H1 (cell line): Measurements from ENCODE around the gene BCAR1. TPM values are rescaled to one million over a fixed set of nuclear protein-coding genes. Genes with fewer than 3 reads are reported as not detected.

Experiments
- CTCF ChIA-PET: fragments of 300-600 bp; sonication (Branson Sonifier 250); formaldehyde crosslinking; loops from one replicate; lab custom pipeline; 2021; ENCODE audit not compliant: partially characterized antibody; lab: Charles Lee
- POLR2A ChIA-PET: fragments of 300-600 bp; sonication (Branson Sonifier 250); formaldehyde crosslinking; loops from one replicate; lab custom pipeline; 2021; ENCODE audit warnings: inconsistent platforms; ENCODE audit not compliant: partially characterized antibody; lab: Charles Lee
- DNase-seq, 2 experiments: peaks; one replicate each; pipeline versions ENCODE4 v3.0.0 to v3.0.0-alpha.2; 2010 to 2022; ENCODE audit warnings: low spot score in 2 of 2, low read depth in 1 of 2, mixed read lengths in 1 of 2
- FAIRE-seq: peaks from 2 replicates; lab custom pipeline; 2011; peaks lifted over from hg19 to GRCh38; lab: Jason Lieb, UNC
- H2AFZ ChIP-seq: 2 replicates; pipeline ENCODE4 v1.8.1; 2012; ENCODE audit warnings: low read length, inconsistent platforms
- H2AK5ac ChIP-seq: 2 replicates; pipeline ENCODE4 v1.6.1; 2013; ENCODE audit warnings: low read depth, low read length
- H2BK120ac ChIP-seq: replicated peaks from 2 replicates; pipeline ENCODE3; 2013; ENCODE audit warnings: low read depth, low read length, inconsistent platforms
- H2BK12ac ChIP-seq: 2 replicates; pipeline ENCODE4 v1.6.1; 2013; ENCODE audit warnings: low read depth, low read length
- H2BK15ac ChIP-seq: 2 replicates; pipeline ENCODE4 v1.6.1; 2013; ENCODE audit warnings: low read length
- H2BK20ac ChIP-seq: 2 replicates; pipeline ENCODE4 v1.6.1; 2013; ENCODE audit warnings: low read length
- H2BK5ac ChIP-seq: 2 replicates; pipeline ENCODE4 v1.6.1; 2013; ENCODE audit warnings: low read depth, low read length
- H3K14ac ChIP-seq: 2 replicates; pipeline ENCODE4 v1.6.1; 2013; ENCODE audit warnings: inconsistent platforms; ENCODE audit not compliant: insufficient read length
- H3K18ac ChIP-seq: 2 replicates; pipeline ENCODE4 v1.6.1; 2013; ENCODE audit warnings: low read length; ENCODE audit errors: extremely low read depth
- H3K23ac ChIP-seq: 2 replicates; pipeline ENCODE4 v1.6.1; 2013; ENCODE audit warnings: inconsistent platforms; ENCODE audit not compliant: insufficient read length
- H3K23me2 ChIP-seq: 2 replicates; pipeline ENCODE4 v1.6.1; 2013; ENCODE audit warnings: low read depth, low read length
- H3K27ac ChIP-seq: 2 replicates; pipeline ENCODE4 v1.6.1; 2011; ENCODE audit warnings: low read depth, low read length, inconsistent platforms
- H3K27me3 ChIP-seq, 4 experiments: replicated peaks in 1 of 4; 1 replicate in 1 of 4; 2 replicates in 3 of 4; pipeline versions ENCODE4 v1.6.1 to v1.8.1; 2011 to 2013; ENCODE audit warnings: low read length in 3 of 4, mild to moderate bottlenecking in 3 of 4, inconsistent platforms in 2 of 4, mixed read lengths in 2 of 4, moderate library complexity in 1 of 4; ENCODE audit not compliant: control insufficient read depth in 3 of 4, insufficient read depth in 3 of 4; ENCODE audit errors: extremely low read depth in 1 of 4
- H3K36me3 ChIP-seq, 4 experiments: 2 replicates each; pipeline versions ENCODE4 v1.6.1 to v1.8.1; 2011 to 2013; ENCODE audit warnings: mild to moderate bottlenecking in 4 of 4, low read length in 3 of 4, moderate library complexity in 2 of 4, control low read depth in 1 of 4, inconsistent platforms in 1 of 4; ENCODE audit not compliant: insufficient read depth in 4 of 4, control insufficient read depth in 2 of 4
- H3K4ac ChIP-seq: replicated peaks from 2 replicates; pipeline ENCODE3; 2013; ENCODE audit warnings: low read length, low read depth, mixed read lengths, inconsistent platforms; ENCODE audit not compliant: insufficient read length
- H3K4me1 ChIP-seq, 4 experiments: replicated peaks in 1 of 4; 1 replicate in 1 of 4; 2 replicates in 3 of 4; pipeline versions ENCODE4 v1.6.1 to v1.8.1; 2011 to 2013; ENCODE audit warnings: low read length in 3 of 4, inconsistent platforms in 2 of 4, mixed read lengths in 1 of 4; ENCODE audit not compliant: insufficient read depth in 4 of 4, control insufficient read depth in 3 of 4
- H3K4me2 ChIP-seq, 2 experiments: 2 replicates each; pipeline versions ENCODE4 v1.6.1 to v1.8.1; 2011 to 2013; ENCODE audit warnings: low read depth in 2 of 2, low read length in 2 of 2, control low read depth in 1 of 2, inconsistent platforms in 1 of 2, mild to moderate bottlenecking in 1 of 2; ENCODE audit not compliant: insufficient read depth in 1 of 2
- H3K4me3 ChIP-seq, 4 experiments: fragments of 200-600, 300-600 bp in 1 of 4; sonication (generic), shearing (Covaris generic), sonication (Bioruptor Twin) in 1 of 4; 2 replicates each; pipeline versions ENCODE4 v1.5.1 to v1.8.1; 2011 to 2016; ENCODE audit warnings: low read length in 4 of 4, low read depth in 3 of 4, control low read depth in 2 of 4, inconsistent platforms in 2 of 4, mild to moderate bottlenecking in 2 of 4, mixed read lengths in 1 of 4, moderate library complexity in 1 of 4; ENCODE audit not compliant: insufficient read depth in 2 of 4; ENCODE audit errors: extremely low read depth in 1 of 4
- H3K56ac ChIP-seq: replicated peaks from 2 replicates; pipeline ENCODE3; 2013; ENCODE audit warnings: low read depth, mild to moderate bottlenecking, mixed read lengths, low read length, inconsistent platforms; ENCODE audit not compliant: insufficient read length
- H3K79me1 ChIP-seq: 2 replicates; pipeline ENCODE4 v1.6.1; 2013; ENCODE audit warnings: low read depth, low read length, control low read depth
- H3K79me2 ChIP-seq, 2 experiments: 2 replicates each; pipeline versions ENCODE4 v1.6.1 to v1.8.1; 2012 to 2013; ENCODE audit warnings: low read length in 2 of 2, mild to moderate bottlenecking in 2 of 2, inconsistent platforms in 1 of 2; ENCODE audit not compliant: insufficient read depth in 2 of 2, control insufficient read depth in 1 of 2
- H3K9ac ChIP-seq, 4 experiments: replicated peaks in 1 of 4; 1 replicate in 1 of 4; 2 replicates in 3 of 4; pipeline versions ENCODE4 v1.6.1 to v1.8.1; 2011 to 2013; ENCODE audit warnings: low read depth in 3 of 4, low read length in 3 of 4, control low read depth in 2 of 4, mild to moderate bottlenecking in 2 of 4, moderate library complexity in 2 of 4, inconsistent platforms in 1 of 4; ENCODE audit errors: extremely low read depth in 1 of 4
- H3K9me3 ChIP-seq, 2 experiments: 2 replicates each; pipeline versions ENCODE4 v1.6.1 to v1.8.1; 2012 to 2013; ENCODE audit warnings: mild to moderate bottlenecking in 2 of 2, moderate library complexity in 2 of 2, control low read depth in 1 of 2, inconsistent platforms in 1 of 2, low read depth in 1 of 2, low read length in 1 of 2, mixed read lengths in 1 of 2; ENCODE audit not compliant: insufficient read depth in 2 of 2
- H4K20me1 ChIP-seq, 2 experiments: replicated peaks in 1 of 2; 2 replicates each; pipeline versions ENCODE3 to v1.8.1; 2011 to 2013; ENCODE audit warnings: inconsistent platforms in 2 of 2, low read length in 2 of 2, mild to moderate bottlenecking in 1 of 2; ENCODE audit not compliant: insufficient read depth in 2 of 2, control insufficient read depth in 1 of 2
- H4K5ac ChIP-seq: 2 replicates; pipeline ENCODE4 v1.6.1; 2013; ENCODE audit warnings: low read length, low read depth, mixed read lengths, inconsistent platforms; ENCODE audit not compliant: insufficient read length
- H4K8ac ChIP-seq: 2 replicates; pipeline ENCODE4 v1.8.0; 2013; ENCODE audit warnings: mild to moderate bottlenecking, moderate library complexity, low read length, inconsistent platforms; ENCODE audit not compliant: insufficient read depth; ENCODE audit errors: extremely low read depth
- H4K91ac ChIP-seq: replicated peaks from 2 replicates; pipeline ENCODE3; 2013; ENCODE audit warnings: low read length, mixed read lengths, inconsistent platforms; ENCODE audit not compliant: insufficient read length
- BACH1 ChIP-seq: IDR thresholded peaks from 2 replicates; pipeline ENCODE4 v1.6.1; 2012; ENCODE audit warnings: low read length, improper control_type of control experiment
- CBX8 ChIP-seq: fragments of 300-800, 300-1000 bp; sonication (generic); IDR thresholded peaks from 2 replicates; pipeline ENCODE4 v1.7.1; 2016; ENCODE audit warnings: low read depth, low read length, borderline replicate concordance
- KDM4A ChIP-seq: IDR thresholded peaks from one replicate; pipeline ENCODE4 v1.7.1; 2012; ENCODE audit warnings: low read depth, mild to moderate bottlenecking, moderate library complexity, low read length, inconsistent platforms; ENCODE audit not compliant: severe bottlenecking
- MAFK ChIP-seq: IDR thresholded peaks from 2 replicates; pipeline ENCODE4 v1.6.1; 2012; ENCODE audit warnings: low read depth, mild to moderate bottlenecking, improper control_type of control experiment, low read length
- SIRT6 ChIP-seq: IDR thresholded peaks from one replicate; pipeline ENCODE4 v1.7.1; 2012; ENCODE audit warnings: low read length, inconsistent platforms
- TCF12 ChIP-seq: IDR thresholded peaks from 2 replicates; pipeline ENCODE4 v1.6.1; 2011; ENCODE audit warnings: low read depth, mild to moderate bottlenecking, low read length
- TEAD4 ChIP-seq: IDR thresholded peaks from 2 replicates; pipeline ENCODE4 v1.6.1; 2012; ENCODE audit warnings: low read depth, low read length, inconsistent platforms, mixed read lengths
- WGBS, 2 experiments: shearing (Covaris generic) in 1 of 2; methylation state at CpG; one replicate each; pipeline versions ENCODE4 v1.1.6 to v1.1.7; 2013 to 2015; ENCODE audit warnings: low lambda C conversion rate in 2 of 2, mixed read lengths in 2 of 2, inconsistent platforms in 1 of 2, low coverage in 1 of 2, missing lambda C conversion rate in 1 of 2; ENCODE audit not compliant: insufficient replicate concordance in 2 of 2, insufficient coverage in 1 of 2, insufficient read length in 1 of 2; ENCODE audit errors: extremely low coverage in 1 of 2, missing lambda C conversion rate in 1 of 2; 5-methylcytosine and 5-hydroxymethylcytosine counted together
- polyA plus RNA-seq, 7 experiments: library from polyadenylated mRNA; depleted of rRNA in 3 of 7; stranded (reverse) in 5 of 7; unstranded in 2 of 7; fragments of >200 nt in 5 of 7; fragments of 200-250 nt in 2 of 7; gene quantifications; 1 replicate in 5 of 7; 2 replicates in 1 of 7; 4 replicates in 1 of 7; pipeline versions ENCODE4 v1.2.1 to v1.2.3, GENCODE V29; 2011 to 2013; ENCODE audit warnings: missing spikeins in 2 of 7, mixed read lengths in 2 of 7
- total RNA-seq: library from RNA; stranded (reverse); fragmentation: NEBNext Ultra II Directional; extraction: Animal tissue kit (Norgen Biotek cat#: 25700); gene quantifications from 2 replicates; pipeline ENCODE4 v1.2.1, GENCODE V29; 2021
- TF ChIP-seq, protein P1 (sequence below): IDR thresholded peaks from 2 replicates; pipeline ENCODE4 v1.6.1; 2011; ENCODE audit warnings: low read depth, mild to moderate bottlenecking, low read length; ENCODE audit not compliant: insufficient read depth

Gene BCAR1
- total and polyA plus RNA-seq, 2 of the 8 experiments (the other 6 are each of a cell fraction or from before 2014, with no cell fraction given): 59.8 to 105 TPM

DNA sequence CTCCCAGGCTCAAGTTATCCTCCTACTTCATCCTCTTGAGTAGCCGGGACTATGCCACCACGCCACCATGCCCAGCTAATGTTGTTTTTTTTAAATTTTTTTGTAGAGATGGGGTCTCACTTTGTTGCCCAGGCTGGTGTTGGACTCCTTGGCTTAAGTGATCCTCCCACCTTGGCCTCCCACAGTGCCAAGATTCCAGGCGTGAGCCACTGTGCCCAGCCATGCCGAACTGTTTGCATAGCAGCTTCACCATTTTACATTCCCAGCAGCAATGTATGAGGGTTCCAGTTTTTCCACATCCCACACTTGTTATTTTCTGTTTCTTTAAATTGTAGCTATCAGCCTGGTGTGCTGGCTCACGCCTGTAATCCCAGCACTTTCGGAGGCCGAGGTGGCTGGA, 34.8 kb downstream of the BCAR1 start:
- no peak overlapping the region for H4K5ac ChIP-seq
- H3K23ac ChIP-seq: no peak overlapping the region
- ChIA-PET POLR2A (interaction anchor here (1.1 to 1.4 kb wide), 2 partner anchors 10 to 300 kb away, joined by 3 to 6 read pairs; no protein-coding TSS in a partner anchor), CTCF (interaction anchor here (1.2 to 15.0 kb wide), 3 partner anchors 9 to 17 kb away, joined by 3 to 157 read pairs (median 11); no protein-coding TSS in a partner anchor)
- no peak overlapping the region for H3K14ac ChIP-seq
- no peaks in the 10 kb centered on the region for H3K9me3 ChIP-seq
- H2AFZ ChIP-seq: no peak overlapping the region
- H2AK5ac ChIP-seq: no peak overlapping the region
- no peak overlapping the region for H3K4ac ChIP-seq
- H3K9ac ChIP-seq: no peak overlapping the region
- H2BK20ac ChIP-seq: no peak overlapping the region
- no peak overlapping the region for H2BK12ac ChIP-seq
- no peak overlapping the region for H4K8ac ChIP-seq
- no peaks in the 10 kb centered on the region for H3K79me2 ChIP-seq
- WGBS, 2 experiments: 87% methylated on average over 7 of the region's 7 CpGs; no CpG with 5 or more reads in 1 of the 2 experiments
- no peak overlapping the region for H2BK120ac ChIP-seq
- no peak for TF ChIP-seq MAFK
- TF ChIP-seq, protein P1, sequence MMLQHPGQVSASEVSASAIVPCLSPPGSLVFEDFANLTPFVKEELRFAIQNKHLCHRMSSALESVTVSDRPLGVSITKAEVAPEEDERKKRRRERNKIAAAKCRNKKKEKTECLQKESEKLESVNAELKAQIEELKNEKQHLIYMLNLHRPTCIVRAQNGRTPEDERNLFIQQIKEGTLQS: no peak
- TF ChIP-seq TEAD4: no peak
- TF ChIP-seq TCF12: no peak
- no peak for TF ChIP-seq CBX8
- TF ChIP-seq BACH1: no peak
- no peak for TF ChIP-seq SIRT6
- no peak for TF ChIP-seq KDM4A
- no peak overlapping the region for H2BK5ac ChIP-seq
- H3K4me2 ChIP-seq: no peak overlapping the region
- H3K27ac ChIP-seq: no peak overlapping the region
- H3K36me3 ChIP-seq: no peaks in the 10 kb centered on the region
- FAIRE-seq (no peak), DNase-seq (no peak)
- H4K20me1 ChIP-seq: no peaks in the 10 kb centered on the region
- no peaks in the 10 kb centered on the region for H3K4me1 ChIP-seq
- H3K27me3 ChIP-seq: no peaks in the 10 kb centered on the region
- H3K18ac ChIP-seq: no peak overlapping the region
- no peak overlapping the region for H3K56ac ChIP-seq
- no peak overlapping the region for H3K4me3 ChIP-seq
- H2BK15ac ChIP-seq: no peak overlapping the region
- H4K91ac ChIP-seq: no peak overlapping the region
- no peaks in the 10 kb centered on the region for H3K23me2 ChIP-seq
- no peaks in the 10 kb centered on the region for H3K79me1 ChIP-seq
